ENCODE results near the gene RHOJ. TPM values are rescaled to one million over a fixed set of nuclear protein-coding genes. Genes with fewer than 3 reads are reported as not detected.
"Not testable (repeated sequence)": the region's sequence is repeated elsewhere in the genome, so short reads cannot be mapped to it uniquely, and the experiment has no call there.

Gene RHOJ
- not detected for total RNA-seq

DNA sequence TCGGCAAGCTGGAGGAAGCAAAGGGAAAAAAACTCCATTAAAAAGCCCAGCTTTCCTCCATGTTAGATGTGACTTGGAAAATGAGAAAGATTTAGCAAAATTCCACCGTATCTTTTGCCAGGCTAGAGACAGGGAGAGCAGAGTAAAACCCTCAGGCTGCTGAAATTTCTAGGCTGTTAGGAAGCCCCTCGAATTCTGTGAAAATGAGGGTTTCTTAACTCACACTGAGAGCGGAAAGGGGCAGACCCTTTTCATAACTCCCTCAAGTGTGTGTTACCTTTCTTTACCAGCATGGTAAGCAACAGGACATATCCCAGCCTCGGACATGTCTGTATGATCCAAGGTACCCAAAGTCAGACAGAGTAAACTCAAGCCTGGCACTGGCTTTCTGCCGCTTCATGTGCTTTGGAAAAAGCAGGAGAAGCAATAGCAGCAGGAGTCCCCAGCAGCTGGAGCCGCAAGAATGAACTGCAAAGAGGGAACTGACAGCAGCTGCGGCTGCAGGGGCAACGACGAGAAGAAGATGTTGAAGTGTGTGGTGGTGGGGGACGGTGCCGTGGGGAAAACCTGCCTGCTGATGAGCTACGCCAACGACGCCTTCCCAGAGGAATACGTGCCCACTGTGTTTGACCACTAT is at the start of gene RHOJ:
RHOJ (plus strand) TSS at position 37 of the 637 bp plus-strand sequence; CDS start at position 464, 427 bp downstream.
- Mint-ChIP-seq H3K9me3 (no peaks in the 10 kb centered on the region), H3K4me3 (no peak within 1 kb of the TSS), H3K27ac (no peak within 1 kb of the TSS), H3K27me3 (peaks cover 11% of the 10 kb centered on the region), H3K4me1 (ENCODE audit: low read depth) (no peaks in the 10 kb centered on the region), H3K36me3 (ENCODE audit: low read depth) (no peaks in the 10 kb centered on the region)
- TF ChIP-seq, protein P1, sequence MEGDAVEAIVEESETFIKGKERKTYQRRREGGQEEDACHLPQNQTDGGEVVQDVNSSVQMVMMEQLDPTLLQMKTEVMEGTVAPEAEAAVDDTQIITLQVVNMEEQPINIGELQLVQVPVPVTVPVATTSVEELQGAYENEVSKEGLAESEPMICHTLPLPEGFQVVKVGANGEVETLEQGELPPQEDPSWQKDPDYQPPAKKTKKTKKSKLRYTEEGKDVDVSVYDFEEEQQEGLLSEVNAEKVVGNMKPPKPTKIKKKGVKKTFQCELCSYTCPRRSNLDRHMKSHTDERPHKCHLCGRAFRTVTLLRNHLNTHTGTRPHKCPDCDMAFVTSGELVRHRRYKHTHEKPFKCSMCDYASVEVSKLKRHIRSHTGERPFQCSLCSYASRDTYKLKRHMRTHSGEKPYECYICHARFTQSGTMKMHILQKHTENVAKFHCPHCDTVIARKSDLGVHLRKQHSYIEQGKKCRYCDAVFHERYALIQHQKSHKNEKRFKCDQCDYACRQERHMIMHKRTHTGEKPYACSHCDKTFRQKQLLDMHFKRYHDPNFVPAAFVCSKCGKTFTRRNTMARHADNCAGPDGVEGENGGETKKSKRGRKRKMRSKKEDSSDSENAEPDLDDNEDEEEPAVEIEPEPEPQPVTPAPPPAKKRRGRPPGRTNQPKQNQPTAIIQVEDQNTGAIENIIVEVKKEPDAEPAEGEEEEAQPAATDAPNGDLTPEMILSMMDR (IDR thresholded peaks at IDR 0.05) = no peak
- ATAC-seq (no peak), DNase-seq (no peak)
- ChIA-PET POLR2A (no interaction called here), CTCF (no interaction called here)
- intact Hi-C loops (cut with micrococcal nuclease) = no loop called here

DNA sequence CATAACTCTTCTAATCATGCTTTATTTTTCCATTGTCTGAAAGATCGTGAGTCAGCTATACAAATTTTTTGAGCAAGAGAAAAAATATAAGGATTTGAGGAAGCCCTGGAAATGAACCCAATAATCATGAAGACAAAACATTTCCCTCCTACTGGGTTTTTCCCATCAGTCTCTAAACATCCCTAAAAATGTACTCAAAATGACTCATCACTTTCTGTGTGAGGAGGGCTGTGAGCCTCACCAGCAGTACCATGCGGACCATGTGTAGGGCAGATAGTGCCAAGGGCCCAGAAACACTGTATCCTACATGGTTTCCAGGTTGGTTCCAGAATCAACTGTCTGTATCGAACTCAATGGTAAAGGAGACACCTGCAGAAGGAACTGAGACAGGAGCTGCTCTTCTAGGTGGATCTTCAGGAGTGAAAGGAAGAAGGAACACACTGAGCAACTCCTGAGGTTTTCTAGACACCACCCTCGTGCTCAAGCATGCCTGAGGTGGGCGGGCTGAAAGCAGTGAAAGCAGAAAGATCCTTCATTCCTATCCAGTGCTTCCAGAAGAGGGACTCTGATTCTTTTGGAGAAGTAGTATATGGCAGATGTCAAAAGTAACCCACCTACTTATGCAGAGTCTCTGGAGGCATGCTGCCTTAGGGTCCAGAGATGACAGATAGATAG is 48.6 kb upstream of the RHOJ start:
- intact Hi-C loops (cut with micrococcal nuclease) = no loop called here
- DNase-seq (no peak), ATAC-seq (no peak)
- Mint-ChIP-seq H3K27ac (no peak overlapping the region), H3K36me3 (ENCODE audit: low read depth) (no peaks in the 10 kb centered on the region), H3K4me1 (ENCODE audit: low read depth) (no peaks in the 10 kb centered on the region), H3K9me3 (no peaks in the 10 kb centered on the region), H3K27me3 (peaks cover 6% of the 10 kb centered on the region), H3K4me3 (no peak overlapping the region)
- TF ChIP-seq, protein P1 (IDR thresholded peaks at IDR 0.05) = no peak
- ChIA-PET CTCF (no interaction called here), POLR2A (no interaction called here)

DNA sequence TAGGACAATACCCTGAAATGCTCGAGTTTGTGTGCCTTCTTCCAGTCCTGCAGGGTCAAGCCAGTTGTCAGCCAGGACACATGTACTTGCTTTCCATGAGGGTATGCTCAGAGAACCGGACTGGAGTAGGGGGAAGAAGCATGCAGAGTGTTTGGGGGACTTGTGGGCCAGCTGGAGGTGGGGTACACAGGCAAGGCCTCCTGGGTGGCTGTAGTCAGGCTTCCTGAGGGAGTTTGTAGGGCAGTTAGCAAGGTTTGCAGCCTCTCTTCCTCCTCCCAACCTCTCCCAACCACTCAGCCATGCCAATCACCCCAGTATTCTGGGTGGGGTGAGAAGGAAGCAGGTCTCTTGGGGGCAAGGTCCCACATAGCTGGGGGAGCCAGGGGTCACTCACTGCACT is 47.0 kb upstream of the RHOJ start:
- no peak for ATAC-seq
- no peaks in the 10 kb centered on the region for H3K36me3 Mint-ChIP-seq (ENCODE audit: low read depth)
- peaks cover 6% of the 10 kb centered on the region for H3K27me3 Mint-ChIP-seq
- ChIA-PET CTCF (no interaction called here), POLR2A (no interaction called here)
- DNase-seq = no peak
- intact Hi-C loops (cut with micrococcal nuclease) = no loop called here
- H3K27ac Mint-ChIP-seq = no peak overlapping the region
- TF ChIP-seq, protein P1 (IDR thresholded peaks at IDR 0.05) = no peak
- H3K4me3 Mint-ChIP-seq = no peak overlapping the region
- H3K9me3 Mint-ChIP-seq = no peaks in the 10 kb centered on the region
- no peaks in the 10 kb centered on the region for H3K4me1 Mint-ChIP-seq (ENCODE audit: low read depth)

DNA sequence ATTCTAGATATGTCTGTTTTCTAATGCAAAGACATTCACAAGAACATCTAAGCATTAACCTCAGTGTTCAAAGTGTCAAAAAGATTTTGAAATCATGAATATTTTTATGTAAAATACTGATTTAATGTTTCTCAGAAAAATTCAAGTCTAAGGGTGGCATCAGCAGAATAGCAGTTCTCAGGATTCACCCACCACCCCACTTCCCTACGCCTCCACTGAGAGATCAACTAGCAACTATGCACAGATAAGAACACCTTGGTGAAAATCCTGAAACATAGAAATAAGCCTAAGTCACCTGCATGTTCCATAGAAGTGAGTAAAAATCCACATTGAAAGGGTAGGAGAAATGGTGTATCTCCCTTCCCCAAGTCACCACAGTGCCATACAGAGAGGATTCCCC is 40.9 kb upstream of the RHOJ start:
- TF ChIP-seq, protein P1 (IDR thresholded peaks at IDR 0.05) = no peak
- no peaks in the 10 kb centered on the region for H3K9me3 Mint-ChIP-seq
- H3K27me3 Mint-ChIP-seq = peaks cover 3% of the 10 kb centered on the region
- DNase-seq = no peak
- no peaks in the 10 kb centered on the region for H3K36me3 Mint-ChIP-seq (ENCODE audit: low read depth)
- intact Hi-C loops (cut with micrococcal nuclease) = no loop called here
- ChIA-PET CTCF (no interaction called here), POLR2A (no interaction called here)
- no peak overlapping the region for H3K27ac Mint-ChIP-seq
- ATAC-seq = no peak
- H3K4me3 Mint-ChIP-seq = no peak overlapping the region
- H3K4me1 Mint-ChIP-seq (ENCODE audit: low read depth) = no peaks in the 10 kb centered on the region

DNA sequence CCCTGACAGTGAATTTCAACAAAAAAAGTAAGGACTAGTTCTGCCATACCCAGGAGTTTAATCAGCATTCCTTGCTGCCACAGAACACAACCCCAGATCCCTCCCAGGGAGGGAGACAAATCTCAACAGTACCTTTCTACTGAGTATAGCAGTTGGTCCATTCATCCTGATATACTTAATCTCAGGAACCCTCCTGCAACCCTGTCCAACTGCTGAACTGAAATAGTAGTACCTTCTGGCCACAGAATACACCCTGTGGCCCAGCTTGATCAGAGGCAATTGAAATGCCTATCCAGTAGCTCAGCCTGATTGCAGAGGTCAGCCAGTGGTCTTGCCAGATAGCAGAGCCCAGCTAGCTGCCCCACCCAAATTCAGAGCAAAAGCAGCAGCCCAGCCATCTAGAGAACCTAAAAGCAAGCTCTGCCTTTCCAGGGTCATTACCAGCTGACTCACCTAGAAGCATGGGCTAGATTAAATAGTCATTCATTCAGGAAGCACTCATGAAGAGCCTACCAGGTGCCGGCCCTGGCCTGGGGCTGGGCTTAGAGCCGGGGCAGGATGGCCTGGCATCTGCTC is 40.0 kb upstream of the RHOJ start:
- CTCF ChIA-PET = no interaction called here
- no peak overlapping the region for H3K27ac Mint-ChIP-seq
- intact Hi-C loops (cut with micrococcal nuclease) = no loop called here
- H3K36me3 Mint-ChIP-seq (ENCODE audit: low read depth) = no peaks in the 10 kb centered on the region
- POLR2A ChIA-PET = no interaction called here
- DNase-seq = no peak
- H3K9me3 Mint-ChIP-seq = no peaks in the 10 kb centered on the region
- no peak for ATAC-seq
- H3K4me1 Mint-ChIP-seq (ENCODE audit: low read depth) = no peaks in the 10 kb centered on the region
- TF ChIP-seq, protein P1 (IDR thresholded peaks at IDR 0.05) = no peak
- no peak overlapping the region for H3K4me3 Mint-ChIP-seq
- H3K27me3 Mint-ChIP-seq = no peaks in the 10 kb centered on the region

DNA sequence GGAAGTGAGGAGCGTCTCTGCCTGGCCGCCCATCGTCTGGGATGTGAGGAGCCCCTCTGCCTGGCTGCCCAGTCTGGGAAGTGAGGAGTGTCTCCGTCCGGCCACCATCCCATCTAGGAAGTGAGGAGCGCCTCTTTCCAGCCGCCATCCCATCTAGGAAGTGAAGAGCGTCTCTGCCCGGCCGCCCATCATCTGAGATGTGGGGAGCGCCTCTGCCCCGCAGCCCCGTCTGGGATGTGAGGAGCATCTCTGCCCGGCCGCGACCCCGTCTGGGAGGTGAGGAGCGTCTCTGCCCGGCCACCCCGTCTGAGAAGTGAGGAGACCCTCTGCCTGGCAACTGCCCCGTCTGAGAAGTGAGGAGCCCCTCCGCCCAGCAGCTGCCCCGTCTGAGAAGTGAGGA is 39.0 kb upstream of the RHOJ start:
- H3K27ac Mint-ChIP-seq; H3K4me3 Mint-ChIP-seq; DNase-seq; H3K4me1 Mint-ChIP-seq (ENCODE audit: low read depth); POLR2A ChIA-PET; intact Hi-C loops (cut with micrococcal nuclease); CTCF ChIA-PET; H3K36me3 Mint-ChIP-seq (ENCODE audit: low read depth); H3K27me3 Mint-ChIP-seq; ATAC-seq; H3K9me3 Mint-ChIP-seq: not testable (repeated sequence)

Measured in activated CD8-positive, alpha-beta T cell treated with anti-CD3 and anti-CD28 coated beads for 36 hours (primary cell).